Midbrain (tissue), 1 donor: ENCODE data around the gene SEC11C.
"Not testable (repeated sequence)": the region's sequence is repeated elsewhere in the genome, so short reads cannot be mapped to it uniquely, and the experiment has no call there.

Experiments
- DNase-seq: peaks from one replicate; lab custom pipeline; 2025; lab: John Stamatoyannopoulos, UW

Gene SEC11C

DNA sequence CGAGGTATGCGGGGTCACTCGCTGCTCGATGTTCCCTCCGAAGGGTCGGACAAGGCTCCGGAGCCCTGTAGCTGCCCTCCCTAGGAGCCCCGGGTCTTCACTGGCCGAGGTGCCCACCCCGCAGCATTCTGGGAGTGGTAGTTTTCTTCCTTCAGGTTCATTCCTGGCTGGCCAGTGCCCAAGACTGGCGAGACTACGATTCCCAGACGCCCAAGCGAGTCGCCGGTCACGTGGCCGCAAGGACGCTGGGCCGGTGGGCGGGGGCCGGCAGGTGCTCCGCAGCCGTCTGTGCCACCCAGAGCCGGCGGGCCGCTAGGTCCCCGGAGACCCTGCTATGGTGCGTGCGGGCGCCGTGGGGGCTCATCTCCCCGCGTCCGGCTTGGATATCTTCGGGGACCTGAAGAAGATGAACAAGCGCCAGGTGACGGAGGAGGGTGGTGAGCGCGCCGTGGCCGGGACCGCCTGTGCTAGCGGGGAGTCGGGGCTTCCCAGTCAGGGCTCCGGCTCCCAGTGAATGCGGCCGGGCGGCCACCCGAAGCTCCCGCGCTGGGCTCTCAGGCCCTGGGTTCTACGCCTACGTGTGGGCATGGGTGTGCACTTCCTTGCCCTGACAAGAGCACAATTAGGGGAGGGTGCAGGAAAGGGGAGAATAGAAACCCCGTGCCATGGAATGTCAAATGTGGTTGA, at the start of gene SEC11C:
Gene SEC11C, plus strand, starts transcription at position 270 of the 687 bp plus-strand sequence. Its CDS starts 65 bp downstream, at position 335.
- DNase-seq, result peak; percentile 96

DNA sequence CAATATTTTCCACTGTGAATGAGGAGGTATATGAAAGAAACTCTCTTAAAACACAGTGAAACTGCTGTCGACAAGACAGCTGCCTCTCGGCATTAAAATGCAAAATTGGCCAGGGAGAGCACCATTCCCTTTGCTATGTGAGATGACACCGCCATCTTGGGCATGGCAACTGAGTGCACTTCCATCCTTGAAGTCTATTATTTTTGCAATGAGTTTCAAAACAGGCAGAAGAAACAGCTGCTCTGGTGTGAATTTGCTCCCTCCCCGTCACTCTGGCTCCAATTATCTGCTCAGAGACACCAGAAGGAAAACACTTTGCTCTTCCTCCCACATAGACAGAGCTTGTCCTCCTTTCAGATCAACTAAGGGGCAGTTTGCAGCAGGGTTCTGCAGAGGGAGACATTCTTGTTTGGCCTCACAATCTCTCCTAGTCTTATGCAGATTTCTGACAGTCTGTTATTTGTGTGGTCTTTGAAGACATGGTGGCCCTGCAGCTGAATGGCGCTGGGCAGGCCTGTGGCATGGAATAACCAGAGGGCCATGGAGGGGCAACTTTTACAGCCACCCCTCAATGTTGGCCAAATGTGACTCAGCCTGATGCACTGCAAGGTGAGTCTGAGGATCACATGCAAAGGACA, 48.6 kb upstream of the SEC11C start:
- no peak for DNase-seq

- DNase-seq, result no peak
These were observed 46.0 kb upstream of the SEC11C start for GRCh38 chr18:59093668-59094067.

- no peak for DNase-seq
These were observed 45.1 kb upstream of the SEC11C start for GRCh38 chr18:59094569-59094968.

GRCh38 chr18:59096098-59096789, 43.4 kb upstream of the SEC11C start:
- no peak for DNase-seq

GRCh38 chr18:59101830-59102414, 37.8 kb upstream of the SEC11C start:
- no peak for DNase-seq

DNA sequence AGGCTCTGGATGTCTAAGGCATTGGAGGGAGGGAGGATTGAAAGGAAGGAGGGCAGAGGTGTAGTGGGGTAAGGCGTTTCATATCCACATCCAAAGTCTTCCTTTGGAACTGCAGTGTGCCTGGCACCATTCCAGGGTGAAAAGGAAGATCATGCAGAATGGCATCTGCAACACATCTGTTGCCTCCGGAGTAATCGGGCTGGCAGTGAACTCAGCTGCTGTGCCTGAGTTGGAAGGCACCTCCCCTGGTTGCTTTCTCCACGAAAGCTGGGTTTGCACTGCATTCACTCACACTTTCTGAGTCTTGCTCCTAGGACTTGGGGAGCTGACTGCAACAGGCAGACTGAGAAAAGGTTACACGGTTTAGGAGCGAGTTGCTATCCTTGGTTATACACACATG, 30.3 kb upstream of the SEC11C start:
- DNase-seq, result no peak

DNA sequence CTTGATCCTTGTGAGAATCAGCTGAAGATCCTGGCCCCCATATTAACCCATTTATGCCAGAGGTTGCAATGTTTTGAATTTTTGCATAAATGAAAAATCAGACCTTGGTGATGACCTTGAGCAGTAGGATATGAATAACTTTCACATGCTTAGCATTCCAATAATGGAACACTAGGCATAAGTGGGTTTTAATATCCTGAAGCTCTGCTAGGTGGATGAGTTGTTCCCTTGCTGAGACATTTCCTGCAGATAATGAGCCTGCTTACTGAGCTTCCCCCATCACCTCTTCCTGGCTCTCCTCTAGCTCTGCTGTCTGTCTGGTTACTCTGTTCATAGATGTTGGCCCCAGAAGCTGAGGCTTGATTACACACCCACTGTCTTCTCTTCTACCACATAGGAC, 25.5 kb upstream of the SEC11C start:
- no peak for DNase-seq

GRCh38 chr18:59123588-59124369, 15.9 kb upstream of the SEC11C start:
- DNase-seq, result no peak

GRCh38 chr18:59124370-59124704, 15.3 kb upstream of the SEC11C start:
- DNase-seq, result no peak

DNA sequence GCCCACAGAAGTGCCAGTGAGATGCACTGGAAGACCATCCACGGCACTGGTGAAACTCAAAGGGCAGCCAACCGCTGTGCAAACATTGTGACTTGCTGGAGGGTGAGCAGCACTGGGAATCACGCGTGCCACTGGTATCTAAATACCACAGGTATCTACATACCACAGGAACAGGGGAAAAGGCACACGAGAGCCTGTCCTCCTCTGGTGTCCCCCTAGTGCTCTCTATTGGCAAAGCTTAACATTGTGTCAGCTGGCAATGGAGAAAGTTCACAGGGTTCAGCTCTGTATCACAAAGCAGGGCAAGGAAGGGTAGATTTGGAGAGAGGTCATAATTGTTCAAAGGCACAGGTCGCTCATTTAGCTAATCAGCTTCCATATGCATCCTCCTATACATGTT, 12.6 kb upstream of the SEC11C start:
- DNase-seq, result no peak

GRCh38 chr18:59129951-59130703, 9.6 kb upstream of the SEC11C start:
- no peak for DNase-seq

GRCh38 chr18:59132810-59133465, 6.7 kb upstream of the SEC11C start:
- no peak for DNase-seq

- DNase-seq, result peak; percentile 90
These were observed 431 bp upstream of the SEC11C start for GRCh38 chr18:59139291-59139614.

- peak; percentile 40 for DNase-seq
These were observed 710 bp downstream of the SEC11C start for GRCh38 chr18:59140302-59140885.

GRCh38 chr18:59141294-59142068, 1.8 kb downstream of the SEC11C start:
- peak; percentile 69 for DNase-seq

GRCh38 chr18:59142274-59142673, 2.6 kb downstream of the SEC11C start:
- DNase-seq, result peak; percentile 23

GRCh38 chr18:59142800-59143416, 3.2 kb downstream of the SEC11C start:
- DNase-seq, result not testable (repeated sequence)

GRCh38 chr18:59143441-59143840, 3.8 kb downstream of the SEC11C start:
- no peak for DNase-seq
